GM19397 (cell line): ENCODE data around the gene ACSL5.

Experiments used
- ATAC-seq: cut with Tn5 transposase; IDR thresholded peaks from one replicate; pipeline ENCODE4 v1.9.1; 2021; ENCODE audit warnings: mild to moderate bottlenecking, moderate library complexity; ENCODE audit not compliant: unreplicated experiment

Gene ACSL5, protein sequence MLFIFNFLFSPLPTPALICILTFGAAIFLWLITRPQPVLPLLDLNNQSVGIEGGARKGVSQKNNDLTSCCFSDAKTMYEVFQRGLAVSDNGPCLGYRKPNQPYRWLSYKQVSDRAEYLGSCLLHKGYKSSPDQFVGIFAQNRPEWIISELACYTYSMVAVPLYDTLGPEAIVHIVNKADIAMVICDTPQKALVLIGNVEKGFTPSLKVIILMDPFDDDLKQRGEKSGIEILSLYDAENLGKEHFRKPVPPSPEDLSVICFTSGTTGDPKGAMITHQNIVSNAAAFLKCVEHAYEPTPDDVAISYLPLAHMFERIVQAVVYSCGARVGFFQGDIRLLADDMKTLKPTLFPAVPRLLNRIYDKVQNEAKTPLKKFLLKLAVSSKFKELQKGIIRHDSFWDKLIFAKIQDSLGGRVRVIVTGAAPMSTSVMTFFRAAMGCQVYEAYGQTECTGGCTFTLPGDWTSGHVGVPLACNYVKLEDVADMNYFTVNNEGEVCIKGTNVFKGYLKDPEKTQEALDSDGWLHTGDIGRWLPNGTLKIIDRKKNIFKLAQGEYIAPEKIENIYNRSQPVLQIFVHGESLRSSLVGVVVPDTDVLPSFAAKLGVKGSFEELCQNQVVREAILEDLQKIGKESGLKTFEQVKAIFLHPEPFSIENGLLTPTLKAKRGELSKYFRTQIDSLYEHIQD

DNA sequence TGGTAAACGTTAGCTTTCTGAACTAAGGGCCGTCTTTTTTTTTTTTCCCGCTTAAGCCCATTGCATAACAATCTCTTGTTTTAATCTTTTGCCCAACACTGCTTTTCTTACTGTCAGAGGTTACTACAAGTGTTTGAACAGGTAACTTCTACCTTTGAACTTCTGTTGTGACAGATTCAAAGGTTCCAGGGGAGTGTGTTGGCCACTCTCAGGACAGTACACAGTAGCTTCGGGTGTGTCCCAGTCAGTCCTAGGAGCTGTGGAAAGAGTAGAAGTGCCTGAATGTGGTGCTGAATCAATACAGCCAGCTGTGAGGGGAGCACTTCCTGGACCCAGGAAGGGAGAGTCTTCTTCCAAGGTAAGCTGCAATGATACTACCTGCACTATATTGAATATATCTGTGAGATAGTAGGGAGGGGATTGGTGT is at the start of gene ACSL5:
Gene ACSL5, plus strand, starts transcription at position 205 of the 427 bp plus-strand sequence. CDS start 20,831 bp downstream, outside the sequence.
- ATAC-seq, result no peak

- ATAC-seq, result no peak
These were observed 46.2 kb upstream of the ACSL5 start for GRCh38 chr10:112327678-112328077.

DNA sequence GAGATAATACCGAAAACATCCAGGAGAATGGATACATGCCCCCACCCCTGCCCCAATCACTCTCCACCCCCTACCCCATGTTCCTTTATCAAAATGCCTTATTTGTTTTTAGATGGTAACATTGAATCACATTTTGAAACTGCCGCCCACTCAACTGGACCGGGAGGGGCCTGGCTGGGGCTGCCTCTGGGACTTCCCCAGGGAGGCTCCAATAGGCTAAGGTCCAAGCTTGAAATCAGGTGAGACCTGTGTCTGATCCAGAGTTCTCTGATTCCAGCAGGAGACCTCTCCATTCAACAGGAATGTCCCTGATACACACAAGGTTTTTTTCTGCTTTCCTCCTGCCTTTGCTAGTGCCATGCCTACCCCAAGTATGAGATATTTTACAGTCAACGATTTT is 43.8 kb upstream of the ACSL5 start:
- ATAC-seq, result no peak

GRCh38 chr10:112330607-112331160 is 43.2 kb upstream of the ACSL5 start:
- ATAC-seq, result no peak

- no peak for ATAC-seq
These were observed 41.9 kb upstream of the ACSL5 start for GRCh38 chr10:112332022-112332421.

DNA sequence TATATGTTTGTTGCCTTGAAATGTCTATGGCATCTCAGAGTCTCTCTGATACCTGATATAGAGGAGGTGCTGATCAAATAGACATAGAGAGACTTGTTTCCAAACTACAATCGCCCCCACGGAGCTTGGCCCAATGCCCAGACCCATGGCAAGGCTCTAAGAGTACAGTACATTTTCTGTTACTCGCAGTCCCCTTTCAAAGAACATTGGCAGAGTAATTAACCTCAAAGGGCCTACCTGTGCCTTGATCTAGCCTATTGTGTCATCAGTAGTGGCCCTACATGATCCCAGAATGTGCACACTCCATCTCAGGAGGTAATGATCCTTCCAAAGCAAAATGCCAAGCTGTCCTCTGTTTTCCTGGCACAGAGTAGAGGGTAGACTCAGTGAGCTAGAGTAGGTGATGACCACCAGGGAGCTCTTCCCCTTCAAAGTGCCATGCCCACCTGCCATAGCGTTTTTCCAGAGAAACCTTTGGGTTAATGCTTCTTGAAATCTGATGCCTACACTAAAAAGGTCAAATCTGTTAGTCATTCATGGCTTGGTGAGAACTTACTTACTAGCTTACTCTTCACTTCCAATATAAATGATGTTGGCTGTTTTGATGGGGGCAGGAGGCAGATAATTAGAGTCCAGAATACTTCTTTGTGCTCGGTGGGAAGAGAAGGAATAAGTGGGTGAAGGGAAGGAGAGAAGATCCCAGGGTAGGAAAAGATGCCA is 41.2 kb upstream of the ACSL5 start:
- no peak for ATAC-seq

GRCh38 chr10:112333452-112333851 is 40.5 kb upstream of the ACSL5 start:
- no peak for ATAC-seq

DNA sequence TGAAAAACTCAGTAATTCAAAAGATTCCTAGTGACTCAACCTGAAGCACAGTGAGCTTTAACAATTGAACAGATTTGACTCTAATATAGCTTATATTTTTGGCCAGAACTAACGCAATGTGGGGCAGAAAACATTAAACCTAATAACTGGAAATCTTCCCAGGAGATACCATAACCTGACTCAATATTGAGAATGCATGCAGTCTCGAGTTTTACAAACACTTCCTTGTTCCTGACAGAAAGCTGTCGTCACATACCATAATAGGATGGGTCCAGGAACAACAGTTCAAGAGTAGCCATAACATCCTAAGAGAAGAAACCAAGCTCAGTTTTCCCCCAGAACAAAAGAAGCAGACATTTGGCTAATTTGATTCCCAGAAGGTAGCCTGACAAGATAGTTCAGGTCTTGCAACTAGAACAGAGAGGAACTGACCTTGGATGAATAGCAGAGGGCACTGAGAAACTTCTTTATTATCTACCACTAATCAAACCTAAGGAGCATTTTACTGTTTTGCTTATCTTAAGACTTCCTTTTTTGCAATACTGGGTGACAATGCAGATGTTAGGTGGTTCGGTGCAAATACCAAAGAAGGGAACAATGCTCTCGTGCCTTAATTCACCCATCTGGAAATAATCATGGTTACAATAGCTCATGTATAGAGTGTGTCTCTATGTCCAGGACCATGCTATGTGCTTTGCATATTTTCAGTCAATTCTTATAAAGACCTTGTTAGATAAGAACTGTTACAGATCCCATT is 38.6 kb upstream of the ACSL5 start:
- ATAC-seq, result no peak

DNA sequence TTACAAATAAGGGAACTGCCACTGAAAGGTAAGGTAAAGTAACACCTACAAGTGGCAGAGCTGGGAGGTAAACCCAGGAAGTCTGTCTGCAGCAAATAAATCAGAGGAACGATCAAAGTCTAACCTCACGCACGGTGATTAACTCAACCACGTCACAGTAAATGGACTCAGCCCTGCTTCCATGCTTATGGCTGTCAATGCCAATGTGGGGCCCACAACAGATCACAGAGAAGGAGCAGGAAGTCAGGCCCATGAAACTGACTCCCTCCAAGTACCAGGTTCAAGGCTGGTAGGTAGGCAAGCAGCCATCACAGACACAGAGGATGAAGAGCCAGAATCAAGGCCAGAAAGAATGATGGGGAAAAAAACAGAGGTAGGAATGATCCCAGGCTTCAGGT is 38.0 kb upstream of the ACSL5 start:
- no peak for ATAC-seq

DNA sequence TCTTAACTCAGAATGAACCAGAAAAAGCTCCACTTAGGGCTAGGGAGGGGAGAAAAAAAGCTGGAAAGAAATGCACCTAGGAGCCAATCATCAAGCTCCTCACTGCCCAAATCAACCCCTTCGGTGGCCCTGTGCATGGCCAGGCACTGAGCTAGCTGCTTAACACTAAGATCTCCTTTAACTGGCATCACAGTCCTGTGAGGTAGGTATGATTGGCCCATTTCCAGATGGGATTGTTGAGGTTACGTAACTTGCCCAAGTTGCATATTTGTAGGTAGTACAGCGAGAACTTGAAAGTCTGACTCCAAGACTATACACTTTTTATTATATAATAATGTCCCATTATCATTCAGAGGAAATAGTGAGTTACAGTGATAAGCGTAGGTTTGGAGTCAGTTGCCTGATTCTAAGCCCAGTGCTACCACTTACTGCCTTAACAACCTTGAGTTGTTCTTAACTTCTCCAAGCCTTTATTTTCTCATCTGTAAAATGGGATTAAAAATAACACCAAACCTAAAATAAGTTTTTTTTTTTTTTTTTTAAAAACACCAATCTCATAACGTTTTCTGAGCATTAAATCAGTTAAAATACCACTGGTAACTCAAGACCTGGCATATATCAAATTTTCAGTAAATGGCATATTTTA is 37.2 kb upstream of the ACSL5 start:
- no peak for ATAC-seq

DNA sequence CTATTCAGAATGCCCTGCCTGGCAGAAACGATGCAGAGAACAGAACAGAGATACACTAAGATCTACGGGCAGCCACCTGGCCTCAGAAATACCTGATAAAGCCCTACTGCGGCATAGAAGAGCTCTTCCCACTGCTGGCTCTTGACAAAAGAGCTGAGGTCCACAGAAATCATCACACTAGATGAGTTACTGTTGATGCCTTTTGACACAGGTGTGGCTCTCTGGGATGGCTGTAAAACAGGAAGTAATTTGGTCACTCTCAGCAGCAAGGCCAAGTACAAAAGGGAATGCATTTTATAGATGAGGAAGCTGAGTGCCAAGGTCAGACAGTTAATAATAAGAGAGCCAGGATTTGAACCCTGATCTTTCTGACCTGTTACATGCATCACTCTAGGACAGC is 35.0 kb upstream of the ACSL5 start:
- no peak for ATAC-seq

DNA sequence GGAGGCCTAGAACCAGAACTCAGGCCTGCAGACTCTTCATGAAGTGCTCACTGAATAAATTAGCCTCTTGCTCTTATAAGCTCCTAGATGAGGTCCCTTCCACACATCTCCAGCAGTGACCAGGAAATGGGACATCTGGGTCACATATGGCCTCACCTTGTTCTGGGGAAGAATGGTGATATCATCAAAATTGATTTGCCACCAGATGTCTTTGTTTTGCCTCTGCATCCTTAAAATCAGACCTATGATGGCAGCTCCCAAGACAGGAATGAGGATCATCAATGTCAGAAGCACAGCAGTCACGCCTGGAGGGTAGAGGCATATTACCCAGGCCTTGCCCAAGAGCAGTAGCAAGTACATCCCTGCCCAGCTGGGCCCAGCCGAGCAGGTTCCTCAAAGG is 33.3 kb upstream of the ACSL5 start:
- no peak for ATAC-seq

DNA sequence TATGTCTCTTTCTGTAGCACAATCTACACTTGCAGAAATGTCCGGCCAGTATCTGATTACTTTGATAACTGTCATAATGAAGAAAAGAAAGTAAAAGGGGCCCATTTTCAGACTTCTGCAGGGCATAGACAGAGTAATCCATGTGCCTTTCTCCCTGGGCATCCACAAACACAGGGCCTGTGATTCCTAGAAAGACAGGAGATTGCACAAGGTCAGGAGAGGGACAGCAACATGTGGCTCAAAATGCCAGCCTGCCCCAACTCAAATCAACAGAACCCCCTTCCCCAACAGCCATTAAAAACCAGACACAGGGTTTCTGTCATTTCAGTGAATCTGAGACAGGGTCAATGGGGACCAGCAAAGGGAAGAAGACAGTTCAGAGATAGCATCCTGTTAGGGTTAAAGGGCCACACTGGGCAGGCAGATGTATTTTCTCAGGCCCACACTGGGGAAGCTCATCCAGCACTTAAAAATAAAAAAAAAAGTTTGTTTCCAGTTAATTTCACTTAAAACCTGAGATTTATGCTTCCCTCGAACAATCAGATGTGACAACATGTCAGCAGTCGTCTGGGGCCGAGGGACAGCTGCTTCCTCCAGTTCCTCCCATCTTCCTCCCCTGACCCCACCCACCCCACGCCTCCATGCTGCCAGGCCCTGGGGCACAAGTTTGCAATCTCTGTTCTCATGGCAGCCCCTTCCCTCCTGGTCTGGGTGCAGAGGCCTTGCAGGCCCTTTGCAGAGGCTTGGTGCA is 30.7 kb upstream of the ACSL5 start:
- ATAC-seq, result no peak

DNA sequence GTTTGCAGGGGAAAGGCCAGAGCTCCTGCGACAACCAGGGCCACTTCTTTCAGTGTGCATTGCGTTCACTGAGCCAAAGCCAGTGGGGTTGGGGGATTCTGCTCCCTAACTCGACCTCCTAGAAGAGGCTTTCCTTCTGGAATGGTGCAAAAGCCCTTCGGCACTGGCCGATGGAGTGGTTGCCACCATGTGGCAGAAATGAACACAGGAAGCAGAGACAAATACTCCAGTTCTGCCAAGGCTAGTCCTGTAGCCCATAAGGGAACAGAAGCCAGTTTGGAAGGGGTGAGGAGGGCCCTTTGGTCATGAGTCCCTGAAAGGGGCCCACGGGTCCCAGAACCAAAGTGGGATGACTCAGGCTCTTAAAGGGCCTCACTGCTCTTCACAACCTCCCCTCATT is 29.7 kb upstream of the ACSL5 start:
- ATAC-seq, result no peak

DNA sequence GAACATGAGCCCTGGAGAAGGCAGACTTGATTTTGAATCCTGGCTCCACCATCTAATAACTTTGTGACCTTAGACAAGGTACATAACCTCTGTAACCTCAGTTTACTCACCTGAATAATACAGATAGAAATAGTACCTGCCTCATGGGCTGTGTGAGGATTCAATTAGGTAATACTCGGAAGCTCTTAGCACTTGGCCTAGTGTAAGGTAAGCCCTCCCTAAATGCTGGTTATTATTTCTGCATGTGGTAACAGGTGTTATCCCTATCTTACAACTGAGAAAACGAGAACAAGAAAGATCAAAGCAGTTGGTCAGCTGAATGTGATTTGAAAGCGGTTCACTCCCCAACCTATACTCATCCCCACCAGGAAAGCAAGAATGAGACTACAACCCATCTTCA is 28.7 kb upstream of the ACSL5 start:
- ATAC-seq, result no peak

GRCh38 chr10:112345743-112346142 is 28.2 kb upstream of the ACSL5 start:
- no peak for ATAC-seq

GRCh38 chr10:112346774-112347173 is 27.1 kb upstream of the ACSL5 start:
- ATAC-seq, result no peak

DNA sequence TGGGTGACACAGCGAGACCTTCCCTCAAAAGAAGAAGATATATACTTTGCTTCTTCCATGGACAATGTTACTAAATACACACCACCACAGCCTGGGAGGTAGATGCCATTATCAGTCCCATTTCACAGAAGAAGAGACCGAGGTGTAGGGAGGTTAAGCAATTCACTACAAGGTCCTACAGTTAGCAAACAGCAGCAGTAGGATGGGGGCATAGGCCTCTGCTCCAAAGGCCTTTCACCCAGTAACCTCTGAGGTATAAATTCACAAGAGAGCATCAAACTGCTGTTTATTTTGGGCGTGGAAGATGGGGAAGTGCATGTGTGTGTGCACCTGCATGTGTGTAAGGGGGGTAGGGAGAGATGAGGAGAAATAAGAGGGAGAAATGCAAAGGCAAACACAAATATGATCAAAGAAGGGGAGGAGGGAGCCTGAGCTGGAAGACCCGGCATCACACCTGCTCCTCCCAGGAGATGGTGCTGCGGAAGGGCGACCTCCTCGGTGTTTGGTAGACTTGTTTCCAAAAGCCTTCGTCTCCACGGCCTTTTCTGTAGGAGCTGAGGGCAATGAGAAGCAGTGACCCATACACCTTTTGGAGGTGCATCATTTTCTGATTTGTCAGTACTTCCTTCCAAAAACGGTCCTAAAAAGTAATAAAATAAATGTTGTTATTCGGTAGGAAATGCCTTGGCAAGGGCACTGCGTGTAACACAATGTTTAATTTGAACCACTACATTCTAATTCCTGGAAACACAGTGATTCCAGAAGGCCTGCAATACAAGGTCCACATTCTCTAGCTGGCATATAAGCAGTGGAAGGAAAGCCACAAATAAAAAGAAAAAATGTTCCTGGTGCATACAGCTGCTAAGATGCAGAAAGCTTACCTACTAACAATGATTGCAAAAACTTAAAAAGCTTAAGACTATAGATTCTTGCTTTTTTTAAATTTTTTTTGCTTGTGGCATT is 25.9 kb upstream of the ACSL5 start:
- ATAC-seq, result no peak
